Aorta (tissue), 5 donors: ENCODE results near the gene ZNF280C. TPM values are rescaled to one million over a fixed set of nuclear protein-coding genes. Genes with fewer than 3 reads are reported as not detected.

Experiments used
- ATAC-seq: fragments of 200-7000 bp; cut with Tn5 transposase; one replicate; pipeline ENCODE4 v1.9.1; 2022; ENCODE audit warnings: moderate library complexity; ENCODE audit not compliant: low FRiP score
- DNase-seq, 2 donors: peaks; one replicate each; pipeline ENCODE4 v3.0.0-alpha.2; 2020
- H3K27ac ChIP-seq, 2 donors: one replicate each; pipeline ENCODE4 v1.5.1; 2013; ENCODE audit warnings: low read length in 2 of 2, mild to moderate bottlenecking in 2 of 2, moderate library complexity in 2 of 2, control low read depth in 1 of 2, inconsistent platforms in 1 of 2, low read depth in 1 of 2
- H3K27me3 ChIP-seq, 2 donors: one replicate each; pipeline ENCODE4 v1.6.1; 2013; ENCODE audit warnings: control low read depth in 1 of 2, low read length in 1 of 2, mild to moderate bottlenecking in 1 of 2, moderate library complexity in 1 of 2; ENCODE audit not compliant: insufficient read depth in 2 of 2, control insufficient read depth in 1 of 2
- H3K36me3 ChIP-seq, 2 donors: one replicate each; pipeline ENCODE4 v1.6.1; 2013; ENCODE audit warnings: control low read depth in 1 of 2, low read length in 1 of 2, mild to moderate bottlenecking in 1 of 2; ENCODE audit not compliant: insufficient read depth in 2 of 2, control insufficient read depth in 1 of 2
- H3K4me1 ChIP-seq, 2 donors: one replicate each; pipeline ENCODE4 v1.6.1; 2013; ENCODE audit warnings: low read length in 2 of 2, control low read depth in 1 of 2, mild to moderate bottlenecking in 1 of 2, moderate library complexity in 1 of 2; ENCODE audit not compliant: insufficient read depth in 2 of 2, control insufficient read depth in 1 of 2
- H3K4me3 ChIP-seq, 2 donors: one replicate each; pipeline ENCODE4 v1.5.1; 2013; ENCODE audit warnings: low read length in 2 of 2, control low read depth in 1 of 2, mild to moderate bottlenecking in 1 of 2
- H3K9me3 ChIP-seq: one replicate; pipeline ENCODE4 v1.6.1; 2013; ENCODE audit warnings: mild to moderate bottlenecking, low read length; ENCODE audit not compliant: control insufficient read depth
- WGBS, 2 donors: extraction: QIAGEN DNeasy Blood & Tissue Kit; methylation state at CpG; one replicate each; pipeline ENCODE4 v1.1.7; 2013; 5-methylcytosine and 5-hydroxymethylcytosine counted together
- intact Hi-C, 2 donors: fragments of 100-400 bp; cut with DNase I; formaldehyde crosslinking; loops; one replicate each; pipeline versions ENCODE4 v1.14.2 to v1.15.0; 2022
- polyA plus RNA-seq, 2 donors: library from polyadenylated mRNA; stranded (reverse); fragments of 200-250 nt; gene quantifications; one replicate each; pipeline ENCODE4 v1.2.3, GENCODE V29; 2013
- total RNA-seq, 2 donors: library from RNA; stranded (reverse); fragmentation: NEBNext Ultra II Directional; extraction: Animal tissue kit (Norgen Biotek cat#: 25700); gene quantifications; one replicate each; pipeline ENCODE4 v1.2.1, GENCODE V29; 2021
- donor health status: healthy with polysubstance abuse.
- donor health status: Bipolar disorder and iron deficiency.
- donor health status: DM: no; HTN: no; CAD: no.
- donor health status: DM: no; HTN: no; CAD: no.
- donor health status: DM: yes; HTN: yes; CAD: no.

Gene ZNF280C
- total and polyA plus RNA-seq, 4 donors = 0.75 to 5.0 (median 3.0) TPM

- peak; percentile 5 for ATAC-seq
- 0 to 18% methylated on average over 13 of the region's 13 CpGs for WGBS, 2 donors
- intact Hi-C loops = no loop called here
These were observed 697 bp downstream of the ZNF280C start for GRCh38 chrX:130267956-130268448.

GRCh38 chrX:130264573-130264972 is 4.1 kb downstream of the ZNF280C start:
- H3K9me3 ChIP-seq = no peaks in the 10 kb centered on the region
- ATAC-seq = no peak
- no peaks in the 10 kb centered on the region for H3K27me3 ChIP-seq
- DNase-seq = no peak
- no peaks in the 10 kb centered on the region for H3K36me3 ChIP-seq
- H3K4me1 ChIP-seq = no peaks in the 10 kb centered on the region
- H3K4me3 ChIP-seq = no peak overlapping the region
- intact Hi-C loops = no loop called here
- H3K27ac ChIP-seq = no peak overlapping the region
- WGBS, 2 donors = 72 to 73% methylated on average over 2 of the region's 2 CpGs

More at GRCh38 chrX:130267956-130268448, 697 bp downstream of the ZNF280C start:
- Histone ChIP-seq H3K36me3 (no peaks in the 10 kb centered on the region), H3K4me1 (no peaks in the 10 kb centered on the region), H3K4me3 (peak overlapping the region; percentile 57 to 82), H3K9me3 (no peaks in the 10 kb centered on the region), H3K27me3 (no peaks in the 10 kb centered on the region), H3K27ac (peak overlapping the region in 1 of 2 donors; percentile 8)
- DNase-seq = no peak

- H3K36me3 ChIP-seq = no peaks in the 10 kb centered on the region
- intact Hi-C loops = no loop called here
- no peak overlapping the region for H3K4me3 ChIP-seq
- ATAC-seq = no peak
- no peak overlapping the region for H3K27ac ChIP-seq
- DNase-seq = no peak
- no peaks in the 10 kb centered on the region for H3K4me1 ChIP-seq
- no peaks in the 10 kb centered on the region for H3K9me3 ChIP-seq
- H3K27me3 ChIP-seq = no peaks in the 10 kb centered on the region
These were observed 5.7 kb downstream of the ZNF280C start for GRCh38 chrX:130263016-130263415.

GRCh38 chrX:130262231-130262630 is 6.5 kb downstream of the ZNF280C start:
- Histone ChIP-seq H3K27me3 (no peaks in the 10 kb centered on the region), H3K4me1 (no peaks in the 10 kb centered on the region), H3K4me3 (no peak overlapping the region), H3K27ac (no peak overlapping the region), H3K36me3 (no peaks in the 10 kb centered on the region), H3K9me3 (no peaks in the 10 kb centered on the region)
- WGBS, 2 donors = 83 to 92% methylated on average over 3 of the region's 3 CpGs
- no peak for ATAC-seq
- intact Hi-C loops = no loop called here
- DNase-seq = no peak

- no peaks in the 10 kb centered on the region for H3K9me3 ChIP-seq
- H3K4me1 ChIP-seq = no peaks in the 10 kb centered on the region
- no peak overlapping the region for H3K4me3 ChIP-seq
- DNase-seq (no peak), ATAC-seq (no peak)
- 48 to 60% methylated on average over 4 of the region's 4 CpGs for WGBS, 2 donors
- no peak overlapping the region for H3K27ac ChIP-seq
- no peaks in the 10 kb centered on the region for H3K36me3 ChIP-seq
- H3K27me3 ChIP-seq = no peaks in the 10 kb centered on the region
- intact Hi-C loops = no loop called here
These were observed 7.3 kb downstream of the ZNF280C start for GRCh38 chrX:130261296-130261893.

GRCh38 chrX:130260316-130260715 is 8.4 kb downstream of the ZNF280C start:
- H3K4me1 ChIP-seq = no peaks in the 10 kb centered on the region

GRCh38 chrX:130253916-130254315 is 14.8 kb downstream of the ZNF280C start:
- DNase-seq (no peak), ATAC-seq (no peak)
- Histone ChIP-seq H3K27me3 (no peaks in the 10 kb centered on the region), H3K4me1 (no peaks in the 10 kb centered on the region), H3K27ac (no peak overlapping the region), H3K4me3 (no peak overlapping the region), H3K36me3 (no peaks in the 10 kb centered on the region), H3K9me3 (no peaks in the 10 kb centered on the region)
- intact Hi-C loops = no loop called here

More at GRCh38 chrX:130260316-130260715, 8.4 kb downstream of the ZNF280C start:
- intact Hi-C loops = no loop called here
- Histone ChIP-seq H3K9me3 (no peaks in the 10 kb centered on the region), H3K27ac (no peak overlapping the region), H3K27me3 (no peaks in the 10 kb centered on the region), H3K4me3 (no peak overlapping the region), H3K36me3 (no peaks in the 10 kb centered on the region)
- no peak for DNase-seq
- ATAC-seq = no peak
- 90 to 94% methylated on average over 2 of the region's 2 CpGs for WGBS, 2 donors

GRCh38 chrX:130251671-130252070 is 17.0 kb downstream of the ZNF280C start:
- Histone ChIP-seq H3K36me3 (no peaks in the 10 kb centered on the region), H3K27ac (no peak overlapping the region), H3K27me3 (no peaks in the 10 kb centered on the region), H3K4me1 (no peaks in the 10 kb centered on the region), H3K4me3 (no peak overlapping the region), H3K9me3 (no peaks in the 10 kb centered on the region)
- ATAC-seq (no peak), DNase-seq (no peak)
- 89 to 96% methylated on average over 14 of the region's 14 CpGs for WGBS, 2 donors
- intact Hi-C loops = no loop called here

- DNase-seq = no peak
- Histone ChIP-seq H3K27ac (no peak overlapping the region), H3K36me3 (no peaks in the 10 kb centered on the region), H3K4me1 (no peaks in the 10 kb centered on the region), H3K9me3 (no peaks in the 10 kb centered on the region), H3K27me3 (no peaks in the 10 kb centered on the region), H3K4me3 (no peak overlapping the region)
- ATAC-seq = no peak
- intact Hi-C loops = no loop called here
- 72 to 93% methylated on average over 6 of the region's 6 CpGs for WGBS, 2 donors
These were observed 20.7 kb downstream of the ZNF280C start for GRCh38 chrX:130247996-130248395.
